AG08395 (cell line): ENCODE results near the gene CDK11B.
A peak's percentile ranks its signal among the peaks of the same experiment; 100 is the strongest.
"Not testable (repeated sequence)": the region's sequence is repeated elsewhere in the genome, so short reads cannot be mapped to it uniquely, and the experiment has no call there.

ENCODE experiments used
- DNase-seq: peaks from one replicate; pipeline ENCODE4 v3.0.0; 2012; ENCODE audit warnings: mixed read lengths, low spot score

The CDK11B gene

GRCh38 chr1:1599030-1599934, 59.5 kb downstream of the CDK11B start:
- DNase-seq, result peak; percentile 79

- no peak for DNase-seq
These were observed 60.1 kb downstream of the CDK11B start for GRCh38 chr1:1598720-1599029.

GRCh38 chr1:1598051-1598719, 60.6 kb downstream of the CDK11B start:
- DNase-seq, result no peak

- DNase-seq, result no peak
These were observed 61.4 kb downstream of the CDK11B start for GRCh38 chr1:1597275-1597930.

GRCh38 chr1:1596493-1597274, 62.1 kb downstream of the CDK11B start:
- DNase-seq, result no peak

- not testable (repeated sequence) for DNase-seq
These were observed 63.5 kb downstream of the CDK11B start for GRCh38 chr1:1595341-1595740.

GRCh38 chr1:1594602-1595260, 64.1 kb downstream of the CDK11B start:
- no peak for DNase-seq

GRCh38 chr1:1593834-1594601, 64.8 kb downstream of the CDK11B start:
- DNase-seq, result no peak

- no peak for DNase-seq
These were observed 67.4 kb downstream of the CDK11B start for GRCh38 chr1:1591452-1591851.
